ENCODE results near the gene ZNF746.
"Not testable (repeated sequence)": the region's sequence is repeated elsewhere in the genome, so short reads cannot be mapped to it uniquely, and the experiment has no call there.

The ZNF746 gene

GRCh38 chr7:149459540-149460452, 37.8 kb downstream of the ZNF746 start:
- DNase-seq (ENCODE audit: low read depth, low spot score) = no peak

- no peak for DNase-seq (ENCODE audit: low read depth, low spot score)
Observed at GRCh38 chr7:149459201-149459539, 38.4 kb downstream of the ZNF746 start.

- peak; percentile 45 for DNase-seq (ENCODE audit: low read depth, low spot score)
Observed at GRCh38 chr7:149458235-149458634, 39.4 kb downstream of the ZNF746 start.

- DNase-seq (ENCODE audit: low read depth, low spot score) = no peak
Observed at GRCh38 chr7:149457766-149458165, 39.8 kb downstream of the ZNF746 start.

GRCh38 chr7:149456506-149457421, 40.8 kb downstream of the ZNF746 start:
- DNase-seq (ENCODE audit: low read depth, low spot score) = no peak

- no peak for DNase-seq (ENCODE audit: low read depth, low spot score)
Observed at GRCh38 chr7:149455175-149455950, 42.2 kb downstream of the ZNF746 start.

GRCh38 chr7:149454750-149455149, 42.9 kb downstream of the ZNF746 start:
- DNase-seq (ENCODE audit: low read depth, low spot score) = no peak

- no peak for DNase-seq (ENCODE audit: low read depth, low spot score)
Observed at GRCh38 chr7:149454006-149454405, 43.6 kb downstream of the ZNF746 start.

GRCh38 chr7:149450821-149451220, 46.8 kb downstream of the ZNF746 start:
- no peak for DNase-seq (ENCODE audit: low read depth, low spot score)

- no peak for DNase-seq (ENCODE audit: low read depth, low spot score)
Observed at GRCh38 chr7:149449897-149450296, 47.7 kb downstream of the ZNF746 start.

- no peak for DNase-seq (ENCODE audit: low read depth, low spot score)
Observed at GRCh38 chr7:149448961-149449360, 48.6 kb downstream of the ZNF746 start.

- DNase-seq (ENCODE audit: low read depth, low spot score) = not testable (repeated sequence)
Observed at GRCh38 chr7:149446026-149446425, 51.6 kb downstream of the ZNF746 start.

- DNase-seq (ENCODE audit: low read depth, low spot score) = no peak
Observed at GRCh38 chr7:149444287-149444686, 53.3 kb downstream of the ZNF746 start.

GRCh38 chr7:149443523-149443922, 54.1 kb downstream of the ZNF746 start:
- no peak for DNase-seq (ENCODE audit: low read depth, low spot score)

- no peak for DNase-seq (ENCODE audit: low read depth, low spot score)
Observed at GRCh38 chr7:149442924-149443323, 54.7 kb downstream of the ZNF746 start.

- no peak for DNase-seq (ENCODE audit: low read depth, low spot score)
Observed at GRCh38 chr7:149440222-149440621, 57.4 kb downstream of the ZNF746 start.

- DNase-seq (ENCODE audit: low read depth, low spot score) = no peak
Observed at GRCh38 chr7:149436358-149436757, 61.3 kb downstream of the ZNF746 start.

GRCh38 chr7:149433124-149433523, 64.5 kb downstream of the ZNF746 start:
- DNase-seq (ENCODE audit: low read depth, low spot score) = no peak

- no peak for DNase-seq (ENCODE audit: low read depth, low spot score)
Observed at GRCh38 chr7:149432121-149432691, 65.4 kb downstream of the ZNF746 start.

GRCh38 chr7:149431486-149432120, 66.0 kb downstream of the ZNF746 start:
- no peak for DNase-seq (ENCODE audit: low read depth, low spot score)

- no peak for DNase-seq (ENCODE audit: low read depth, low spot score)
Observed at GRCh38 chr7:149430192-149430591, 67.4 kb downstream of the ZNF746 start.
